ENCODE data around the gene PKD2.

The PKD2 gene

GRCh38 chr4:87970121-87970520 lies 37.3 kb upstream of the PKD2 start:
- TF ChIP-seq L3MBTL2 (conservative IDR thresholded peaks at IDR 0.05) (no peak), SP1 (IDR thresholded peaks at IDR 0.05) (no peak), NFRKB (IDR thresholded peaks at IDR 0.05) (no peak), FOXA1 (IDR thresholded peaks at IDR 0.05) (no peak), ELF4 (IDR thresholded peaks at IDR 0.05) (no peak)
- no peak for DNase-seq (ENCODE audit: extremely low spot score)
- ChIA-PET CTCF (interaction anchor here (0.6 kb wide), 1 partner anchor 117 kb away, joined by 3 read pairs; no protein-coding TSS in a partner anchor), POLR2A (no interaction called here)

- DNase-seq (ENCODE audit: extremely low spot score): no peak
- POLR2A ChIA-PET: no interaction called here
- CTCF ChIA-PET: interaction anchor here (0.8 to 1.2 kb wide), 2 partner anchors 14 to 17 kb away, joined by 3 to 4 read pairs; no protein-coding TSS in a partner anchor
- TF ChIP-seq FOXM1 (IDR thresholded peaks at IDR 0.05; ENCODE audit: borderline replicate concordance): no peak
- TF ChIP-seq NFRKB (IDR thresholded peaks at IDR 0.05): no peak
- no peak for TF ChIP-seq FOXA1 (IDR thresholded peaks at IDR 0.05)
- no peak for TF ChIP-seq SP1 (IDR thresholded peaks at IDR 0.05)
- TF ChIP-seq ELF4 (IDR thresholded peaks at IDR 0.05): no peak
Measured at GRCh38 chr4:87971866-87972265, 35.6 kb upstream of the PKD2 start.

GRCh38 chr4:87973283-87974169 lies 33.9 kb upstream of the PKD2 start:
- ChIA-PET CTCF (interaction anchor here (0.6 to 1.6 kb wide), 12 partner anchors 10 to 296 kb away, joined by 3 to 9 read pairs (median 4); no protein-coding TSS in a partner anchor), POLR2A (no interaction called here)
- TF ChIP-seq SUZ12 (IDR thresholded peaks at IDR 0.05): no peak
- no peak for TF ChIP-seq TARDBP (IDR thresholded peaks at IDR 0.05)
- peak; percentile 63 for DNase-seq (ENCODE audit: extremely low spot score)

GRCh38 chr4:87974856-87975462 lies 32.5 kb upstream of the PKD2 start:
- TF ChIP-seq ELF4 (IDR thresholded peaks at IDR 0.05): no peak
- no peak for TF ChIP-seq CTBP1 (IDR thresholded peaks at IDR 0.05; ENCODE audit: borderline replicate concordance)
- no peak for TF ChIP-seq FOXM1 (IDR thresholded peaks at IDR 0.05; ENCODE audit: borderline replicate concordance)
- TF ChIP-seq L3MBTL2 (conservative IDR thresholded peaks at IDR 0.05): no peak
- TF ChIP-seq LEF1 (IDR thresholded peaks at IDR 0.05; ENCODE audit: borderline replicate concordance): no peak
- TF ChIP-seq ZNF384 (IDR thresholded peaks at IDR 0.05): no peak
- TF ChIP-seq FOXA1 (IDR thresholded peaks at IDR 0.05): no peak
- TF ChIP-seq SP1 (IDR thresholded peaks at IDR 0.05): no peak
- no peak for TF ChIP-seq ARNT (IDR thresholded peaks at IDR 0.05)
- no peak for TF ChIP-seq TARDBP (IDR thresholded peaks at IDR 0.05)
- POLR2A ChIA-PET: no interaction called here
- no peak for DNase-seq (ENCODE audit: extremely low spot score)
- CTCF ChIA-PET: interaction anchor here (1.1 kb wide), 1 partner anchor 122 kb away, joined by 3 read pairs; no protein-coding TSS in a partner anchor

- ChIA-PET POLR2A (no interaction called here), CTCF (interaction anchor here (1.1 kb wide), 1 partner anchor 123 kb away, joined by 3 read pairs; no protein-coding TSS in a partner anchor)
- peak; percentile 52 for DNase-seq (ENCODE audit: extremely low spot score)
- TF ChIP-seq TARDBP (IDR thresholded peaks at IDR 0.05): no peak
- no peak for TF ChIP-seq SUZ12 (IDR thresholded peaks at IDR 0.05)
- no peak for TF ChIP-seq LEF1 (IDR thresholded peaks at IDR 0.05; ENCODE audit: borderline replicate concordance)
- no peak for TF ChIP-seq NFRKB (IDR thresholded peaks at IDR 0.05)
- no peak for TF ChIP-seq FOXK2 (IDR thresholded peaks at IDR 0.05)
- no peak for TF ChIP-seq HDGF (IDR thresholded peaks at IDR 0.05; ENCODE audit: borderline replicate concordance)
- no peak for TF ChIP-seq SP1 (IDR thresholded peaks at IDR 0.05)
- TF ChIP-seq FOXA1 (IDR thresholded peaks at IDR 0.05): no peak
- no peak for TF ChIP-seq ZNF384 (IDR thresholded peaks at IDR 0.05)
- TF ChIP-seq CTBP1 (IDR thresholded peaks at IDR 0.05; ENCODE audit: borderline replicate concordance): no peak
- TF ChIP-seq L3MBTL2 (conservative IDR thresholded peaks at IDR 0.05): no peak
- TF ChIP-seq ELF4 (IDR thresholded peaks at IDR 0.05): no peak
- TF ChIP-seq BHLHE40 (IDR thresholded peaks at IDR 0.05; ENCODE audit: borderline replicate concordance): no peak
Measured at GRCh38 chr4:87975466-87975865, 32.0 kb upstream of the PKD2 start, which contains the start of gene SPP1. SPP1 (plus strand) TSS chr4:87975714; CDS start chr4:87976896, 1,182 bp downstream.

GRCh38 chr4:87977521-87978278 lies 29.7 kb upstream of the PKD2 start:
- no peak for DNase-seq (ENCODE audit: extremely low spot score)
- ChIA-PET CTCF (no interaction called here), POLR2A (no interaction called here)
- TF ChIP-seq ZNF384 (IDR thresholded peaks at IDR 0.05) (no peak), SUZ12 (IDR thresholded peaks at IDR 0.05) (no peak), BHLHE40 (IDR thresholded peaks at IDR 0.05; ENCODE audit: borderline replicate concordance) (no peak), PKNOX1 (IDR thresholded peaks at IDR 0.05) (no peak), HDGF (IDR thresholded peaks at IDR 0.05; ENCODE audit: borderline replicate concordance) (no peak), L3MBTL2 (conservative IDR thresholded peaks at IDR 0.05) (no peak), ELF4 (IDR thresholded peaks at IDR 0.05) (no peak), ARNT (IDR thresholded peaks at IDR 0.05) (no peak), CTBP1 (IDR thresholded peaks at IDR 0.05; ENCODE audit: borderline replicate concordance) (no peak), NFRKB (IDR thresholded peaks at IDR 0.05) (no peak), LEF1 (IDR thresholded peaks at IDR 0.05; ENCODE audit: borderline replicate concordance) (no peak), SP1 (IDR thresholded peaks at IDR 0.05) (no peak), FOXM1 (IDR thresholded peaks at IDR 0.05; ENCODE audit: borderline replicate concordance) (no peak), FOXK2 (IDR thresholded peaks at IDR 0.05) (no peak)

GRCh38 chr4:87978681-87979080 lies 28.8 kb upstream of the PKD2 start:
- POLR2A ChIA-PET: no interaction called here
- CTCF ChIA-PET: no interaction called here
- DNase-seq (ENCODE audit: extremely low spot score): no peak
- no peak for TF ChIP-seq FOXA1 (IDR thresholded peaks at IDR 0.05)
- TF ChIP-seq CTBP1 (IDR thresholded peaks at IDR 0.05; ENCODE audit: borderline replicate concordance): no peak
- no peak for TF ChIP-seq HDGF (IDR thresholded peaks at IDR 0.05; ENCODE audit: borderline replicate concordance)
- no peak for TF ChIP-seq SP1 (IDR thresholded peaks at IDR 0.05)
- TF ChIP-seq TARDBP (IDR thresholded peaks at IDR 0.05): no peak
- TF ChIP-seq LEF1 (IDR thresholded peaks at IDR 0.05; ENCODE audit: borderline replicate concordance): no peak
- TF ChIP-seq ELF4 (IDR thresholded peaks at IDR 0.05): no peak
- no peak for TF ChIP-seq L3MBTL2 (conservative IDR thresholded peaks at IDR 0.05)
- TF ChIP-seq BHLHE40 (IDR thresholded peaks at IDR 0.05; ENCODE audit: borderline replicate concordance): no peak
- no peak for TF ChIP-seq NFRKB (IDR thresholded peaks at IDR 0.05)
- no peak for TF ChIP-seq ZNF384 (IDR thresholded peaks at IDR 0.05)
- TF ChIP-seq FOXM1 (IDR thresholded peaks at IDR 0.05; ENCODE audit: borderline replicate concordance): no peak
